Pericardium fibroblast (primary cell): ENCODE data around the gene BAIAP2. TPM values are rescaled to one million over a fixed set of nuclear protein-coding genes. Genes with fewer than 3 reads are reported as not detected.

Experiments
- total RNA-seq: library from RNA; depleted of rRNA; stranded (reverse); fragments of >200 nt; gene quantifications from 2 replicates; pipeline ENCODE4 v1.2.3, GENCODE V29; 2015

The BAIAP2 gene
- total RNA-seq = 18.9 and 28.4 TPM in 2 replicates

GRCh38 chr17:81034779-81035520 lies at the start of gene BAIAP2:
TSS of gene BAIAP2 (plus strand) at chr17:81035151. CDS start at chr17:81035255, 104 bp downstream.

GRCh38 chr17:80991645-80992076 lies 43.3 kb upstream of the BAIAP2 start, which contains the start of gene CHMP6:
TSS of gene CHMP6 (plus strand) at chr17:80991841. CDS start at chr17:80991919, 78 bp downstream.

GRCh38 chr17:81165246-81166032 lies 130.5 kb downstream of the BAIAP2 start, which contains the start of gene PVALEF:
TSS of gene PVALEF (plus strand) at chr17:81165507. CDS start at chr17:81181227, 15,720 bp downstream.

GRCh38 chr17:81166033-81166492 lies 131.1 kb downstream of the BAIAP2 start, which contains the start of gene AATK:
TSS of gene AATK (minus strand) at chr17:81166221. CDS start at chr17:81165992, 229 bp downstream.

Other genes with a start within 250 kb of the BAIAP2 start
- gene CHMP6, start 43.3 kb upstream of the BAIAP2 start, total RNA-seq = 24.2 and 24.6 TPM in 2 replicates
- gene PVALEF, start 130.4 kb downstream of the BAIAP2 start, total RNA-seq = not detected in 2 replicates
- gene AATK, start 131.1 kb downstream of the BAIAP2 start, total RNA-seq = 0.35 TPM in 1 of 2 replicates, not detected in the other
- 7.0 and 9.0 TPM in 2 replicates for gene CEP131, start 187.8 kb downstream of the BAIAP2 start, total RNA-seq
- gene TEPSIN, start 203.9 kb downstream of the BAIAP2 start, total RNA-seq = 19.2 and 24.2 TPM in 2 replicates
- 48.1 and 51.9 TPM in 2 replicates for gene NDUFAF8, start 204.2 kb downstream of the BAIAP2 start, total RNA-seq